ENCODE data around the gene SLC22A23.

Gene SLC22A23

DNA sequence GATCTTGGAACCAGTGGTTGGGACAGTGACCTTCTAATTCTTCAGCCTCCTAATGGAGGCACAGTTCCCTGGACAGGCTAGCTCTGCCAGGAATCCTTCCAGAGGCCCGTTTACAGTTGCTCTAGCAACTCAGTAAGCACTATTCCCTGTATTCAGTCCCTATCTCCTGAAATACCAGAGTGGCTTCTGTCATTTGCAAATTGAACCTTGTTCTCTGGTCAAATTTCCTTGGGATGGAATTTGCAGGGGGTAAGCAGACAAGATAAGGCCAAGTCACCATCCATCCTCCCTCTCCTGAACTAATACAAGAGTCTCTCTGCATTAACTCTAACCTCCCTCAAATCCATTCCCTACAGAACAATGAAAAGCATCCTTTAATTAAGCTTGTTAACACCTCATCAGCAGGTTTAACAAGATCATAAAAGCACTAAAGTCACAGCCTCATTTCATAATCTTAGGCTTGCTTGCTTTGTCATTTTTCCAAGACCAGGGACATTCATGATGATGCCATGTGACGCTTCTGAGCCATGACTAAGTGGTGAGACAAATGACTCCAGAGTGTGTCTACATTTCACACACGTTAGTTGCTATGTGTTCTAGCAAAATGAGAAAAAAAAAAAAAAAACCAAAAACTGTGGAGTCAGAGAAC is 37.1 kb downstream of the SLC22A23 start:
- DNase-seq, result peak in 1 of 2 donors; percentile 47

DNA sequence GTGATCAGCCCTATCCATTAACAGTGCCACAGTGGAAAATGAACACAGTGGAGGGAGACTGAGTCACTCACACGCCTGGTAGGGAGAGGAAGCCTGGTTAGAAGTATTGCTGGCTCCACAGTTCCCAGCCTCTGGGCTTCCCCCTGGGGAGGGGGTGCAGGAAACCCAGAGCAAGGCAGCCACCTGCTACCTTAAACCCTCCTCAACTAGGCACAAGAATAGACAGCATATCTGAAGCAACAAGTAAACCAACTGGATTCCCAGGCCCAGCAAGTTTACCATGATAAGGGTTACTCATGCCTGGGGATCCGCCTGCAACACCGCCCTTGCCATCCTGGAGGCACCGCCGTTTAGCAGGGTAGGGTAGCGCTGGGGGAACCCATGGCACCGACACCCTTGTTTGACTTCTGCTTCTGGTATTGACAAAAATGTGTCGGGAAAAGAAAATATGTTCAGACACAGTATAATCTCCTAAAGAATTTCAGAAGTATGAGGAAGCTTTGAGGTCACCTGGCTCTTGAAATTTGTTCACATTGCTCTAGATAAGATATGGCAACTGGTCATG is 38.3 kb downstream of the SLC22A23 start:
- no peak for DNase-seq

DNA sequence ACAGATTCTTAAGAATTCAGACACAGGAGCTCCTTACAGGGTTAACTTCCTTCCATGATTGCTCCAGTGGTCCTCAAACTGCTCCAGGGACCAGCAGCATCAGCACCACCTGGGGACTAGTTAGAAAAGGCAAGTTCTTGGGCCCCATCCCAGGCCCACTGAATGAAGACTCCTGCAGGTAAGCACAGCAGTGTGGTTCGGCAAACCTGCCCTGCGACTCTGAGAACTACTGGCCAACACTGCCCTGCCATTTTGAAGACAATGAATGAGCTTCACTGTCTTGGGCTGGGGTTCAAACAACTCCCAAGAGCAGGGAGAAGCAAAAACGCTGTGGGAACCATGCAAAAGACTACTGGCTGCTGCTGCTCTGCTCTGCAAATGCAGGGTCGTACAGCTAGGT is 39.4 kb downstream of the SLC22A23 start:
- no peak for DNase-seq

DNA sequence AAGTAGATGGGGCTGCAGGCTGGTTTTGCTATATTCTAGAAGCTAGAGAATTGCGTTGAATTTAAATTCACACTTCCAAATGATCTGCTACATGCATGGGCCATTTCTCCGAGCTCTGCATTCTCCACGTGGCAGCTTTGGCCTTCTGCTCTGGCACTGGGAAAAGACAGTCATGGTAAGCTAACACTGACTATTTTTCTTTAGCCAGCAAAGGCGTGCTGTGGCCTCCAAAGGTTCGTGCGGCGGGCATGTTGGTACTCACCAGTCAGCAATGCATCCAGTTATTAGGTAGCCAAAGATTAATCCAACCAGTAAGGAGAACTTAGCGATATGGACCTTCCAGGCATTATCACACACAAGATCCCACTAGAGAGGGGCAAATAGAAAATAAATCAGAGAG is 41.4 kb downstream of the SLC22A23 start:
- DNase-seq, result no peak

DNA sequence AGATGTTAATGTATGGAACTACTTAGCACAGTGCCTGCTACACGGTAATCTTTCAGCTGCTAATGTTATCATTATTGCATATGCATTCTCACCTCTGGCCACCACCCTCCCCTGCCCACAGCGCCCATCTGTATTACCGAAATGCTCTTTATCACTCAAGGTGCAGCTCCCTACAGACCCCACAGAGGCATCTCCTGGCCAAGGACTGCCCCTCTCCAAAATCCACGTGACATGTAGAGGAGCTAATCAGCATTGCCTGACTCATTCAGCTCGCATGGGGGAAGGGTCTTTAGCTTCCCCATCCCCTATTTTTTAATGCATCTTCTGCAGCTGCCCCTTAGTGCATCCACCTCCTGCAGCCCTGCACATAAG is 41.8 kb downstream of the SLC22A23 start:
- no peak for DNase-seq

DNA sequence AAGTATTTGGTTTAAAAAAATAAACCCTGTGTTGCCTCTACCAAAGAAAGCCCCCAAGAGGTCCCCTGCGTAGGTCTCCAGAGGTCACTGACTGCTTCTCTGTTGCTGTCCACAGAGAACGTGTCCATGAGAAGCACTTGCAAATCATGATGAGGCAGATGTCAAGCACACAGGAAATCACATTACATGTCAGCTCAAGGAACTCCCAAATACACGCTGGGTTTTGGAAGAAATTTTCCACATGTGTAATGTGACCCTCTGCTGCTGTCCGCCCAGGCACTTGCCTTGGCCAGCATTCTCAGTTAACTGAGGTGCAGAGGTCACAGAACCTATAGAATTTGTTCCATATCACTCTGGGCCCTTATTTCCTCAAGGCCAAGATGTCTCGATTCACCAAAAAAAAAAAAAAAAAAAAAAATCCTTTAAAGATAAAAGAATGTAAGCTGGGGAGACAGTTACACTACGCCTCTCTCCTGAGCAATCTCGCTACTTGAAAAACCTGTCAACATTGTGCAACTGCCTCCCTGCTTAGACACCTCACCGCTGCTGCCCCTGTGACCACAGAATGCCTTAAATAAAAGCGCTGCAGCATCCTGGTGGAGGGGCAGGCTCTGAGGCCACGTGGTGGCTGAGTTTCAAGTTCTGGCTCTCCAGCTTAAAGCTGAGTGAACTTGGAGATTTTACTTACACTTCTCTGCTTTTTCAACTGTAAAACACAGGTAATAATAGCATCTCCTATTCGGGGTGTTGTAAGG is 42.3 kb downstream of the SLC22A23 start:
- no peak for DNase-seq

GRCh38 chr6:3413592-3413991 is 43.3 kb downstream of the SLC22A23 start:
- no peak for DNase-seq

- no peak for DNase-seq
These were observed 43.9 kb downstream of the SLC22A23 start for GRCh38 chr6:3412779-3413500.

GRCh38 chr6:3411967-3412778 is 44.7 kb downstream of the SLC22A23 start:
- DNase-seq, result no peak

DNA sequence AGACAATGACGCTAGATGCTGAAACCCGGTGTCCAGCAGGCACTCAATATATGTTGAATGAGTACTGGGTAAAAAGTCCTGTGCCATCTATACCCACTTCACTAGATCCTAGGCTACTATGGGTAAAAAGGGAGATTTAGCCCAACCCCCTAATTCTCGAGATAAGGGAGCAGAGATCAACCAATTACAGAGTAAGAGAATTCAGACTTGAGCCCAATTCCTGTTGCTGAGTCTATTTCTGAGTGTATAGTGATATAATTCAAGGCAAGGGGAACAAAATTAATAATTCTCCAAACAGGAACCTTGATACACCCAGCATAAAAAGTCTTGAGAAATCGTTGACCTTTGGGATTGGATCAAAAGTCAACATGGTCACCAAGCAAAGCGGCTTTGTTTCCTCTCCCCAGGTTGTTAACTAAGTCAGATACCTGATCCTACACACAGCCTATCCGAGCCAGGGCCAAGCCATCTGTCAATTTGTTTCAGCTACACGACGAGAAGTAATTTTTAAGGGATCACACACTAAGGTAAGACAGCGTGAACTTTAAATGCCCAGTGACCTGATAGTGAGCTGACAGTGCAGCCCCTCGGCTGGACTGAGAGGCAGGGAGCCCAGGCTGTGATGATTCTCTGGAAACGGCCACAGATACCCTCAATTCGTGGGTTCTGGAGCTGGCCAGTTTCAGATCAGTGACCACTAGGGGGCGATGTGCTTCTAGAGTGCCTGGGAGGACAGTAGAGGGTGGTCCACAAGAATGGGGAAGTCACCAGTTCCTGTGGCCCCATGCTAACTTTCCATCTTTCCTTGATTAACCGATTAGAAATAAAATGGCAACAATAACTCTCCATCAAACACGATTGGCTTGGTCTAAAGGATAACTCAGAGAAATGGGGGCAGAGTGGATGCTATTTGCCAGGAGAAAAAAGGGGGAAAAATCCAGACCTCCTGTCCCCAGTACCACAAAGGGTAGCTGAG is 46.2 kb downstream of the SLC22A23 start:
- peak; percentile 34 to 84 for DNase-seq

GRCh38 chr6:3409699-3410384 is 47.0 kb downstream of the SLC22A23 start:
- DNase-seq, result no peak

- no peak for DNase-seq
These were observed 48.2 kb downstream of the SLC22A23 start for GRCh38 chr6:3408665-3409064.

GRCh38 chr6:3407840-3408239 is 49.0 kb downstream of the SLC22A23 start:
- DNase-seq, result no peak

- no peak for DNase-seq
These were observed 49.7 kb downstream of the SLC22A23 start for GRCh38 chr6:3406891-3407809.

- DNase-seq, result no peak
These were observed 50.5 kb downstream of the SLC22A23 start for GRCh38 chr6:3406362-3406821.

- DNase-seq, result no peak
These were observed 51.2 kb downstream of the SLC22A23 start for GRCh38 chr6:3405679-3406078.

- DNase-seq, result no peak
These were observed 51.7 kb downstream of the SLC22A23 start for GRCh38 chr6:3405182-3405518.

GRCh38 chr6:3403238-3404173 is 53.3 kb downstream of the SLC22A23 start:
- no peak for DNase-seq
